Mammary epithelial cell (primary cell): Measurements from ENCODE around the gene SMYD5.

ENCODE experiments used
- EZH2 ChIP-seq: IDR thresholded peaks from 2 replicates; pipeline ENCODE4 v1.6.1; 2012; ENCODE audit warnings: low read length, inconsistent platforms, borderline replicate concordance
- TF ChIP-seq, protein P1 (sequence below), 2 donors: IDR thresholded peaks in 1 of 2; conservative IDR thresholded peaks in 1 of 2; 2 replicates each; pipeline ENCODE4 v1.5.1; 2011 to 2012; ENCODE audit warnings: inconsistent platforms in 2 of 2, low read length in 2 of 2, mild to moderate bottlenecking in 2 of 2, control low read depth in 1 of 2, low read depth in 1 of 2; ENCODE audit not compliant: insufficient read depth in 1 of 2; ENCODE audit errors: extremely low read depth in 1 of 2

DNA sequence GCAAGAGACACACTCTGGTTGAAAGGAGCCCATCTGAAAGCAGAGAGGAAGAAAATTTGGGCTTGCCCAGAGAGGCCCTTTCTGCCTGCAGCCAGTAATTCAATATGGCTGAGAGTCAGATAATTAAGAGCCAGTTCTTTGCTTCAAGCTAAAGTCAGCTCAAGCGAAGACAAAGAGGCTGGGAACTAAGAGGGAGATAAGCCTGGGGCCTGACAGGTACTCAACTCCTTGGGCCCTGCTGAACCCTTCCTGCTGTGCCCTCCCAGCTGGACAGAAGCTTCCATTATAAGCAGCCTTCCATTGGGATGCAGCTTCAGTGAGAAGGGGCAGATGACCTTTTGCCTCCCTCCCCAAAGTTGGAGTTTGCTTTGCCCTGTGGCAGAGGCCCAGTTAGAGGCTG is 58.2 kb downstream of the SMYD5 start:
- TF ChIP-seq, protein P1, sequence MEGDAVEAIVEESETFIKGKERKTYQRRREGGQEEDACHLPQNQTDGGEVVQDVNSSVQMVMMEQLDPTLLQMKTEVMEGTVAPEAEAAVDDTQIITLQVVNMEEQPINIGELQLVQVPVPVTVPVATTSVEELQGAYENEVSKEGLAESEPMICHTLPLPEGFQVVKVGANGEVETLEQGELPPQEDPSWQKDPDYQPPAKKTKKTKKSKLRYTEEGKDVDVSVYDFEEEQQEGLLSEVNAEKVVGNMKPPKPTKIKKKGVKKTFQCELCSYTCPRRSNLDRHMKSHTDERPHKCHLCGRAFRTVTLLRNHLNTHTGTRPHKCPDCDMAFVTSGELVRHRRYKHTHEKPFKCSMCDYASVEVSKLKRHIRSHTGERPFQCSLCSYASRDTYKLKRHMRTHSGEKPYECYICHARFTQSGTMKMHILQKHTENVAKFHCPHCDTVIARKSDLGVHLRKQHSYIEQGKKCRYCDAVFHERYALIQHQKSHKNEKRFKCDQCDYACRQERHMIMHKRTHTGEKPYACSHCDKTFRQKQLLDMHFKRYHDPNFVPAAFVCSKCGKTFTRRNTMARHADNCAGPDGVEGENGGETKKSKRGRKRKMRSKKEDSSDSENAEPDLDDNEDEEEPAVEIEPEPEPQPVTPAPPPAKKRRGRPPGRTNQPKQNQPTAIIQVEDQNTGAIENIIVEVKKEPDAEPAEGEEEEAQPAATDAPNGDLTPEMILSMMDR (conservative IDR thresholded peaks at IDR 0.05 in 1 of 2, IDR thresholded peaks at IDR 0.05 in 1 of 2; ENCODE audit: extremely low read depth in 1 of 2, insufficient read depth in 1 of 2, low read depth in 1 of 2, low read length in 2 of 2) = no peak
- TF ChIP-seq EZH2 = no peak
